Fibroblast of villous mesenchyme (primary cell): Measurements from ENCODE around the gene LHX8. TPM values are rescaled to one million over a fixed set of nuclear protein-coding genes. Genes with fewer than 3 reads are reported as not detected.

Experiments
- DNase-seq: peaks from one replicate; pipeline ENCODE4 v3.0.0-alpha.2; 2010; ENCODE audit warnings: low read depth
- H3K4me3 ChIP-seq: 2 replicates; pipeline ENCODE4 v1.5.1; 2011; ENCODE audit warnings: low read depth, mild to moderate bottlenecking, low read length
- CTCF ChIP-seq: IDR thresholded peaks from 2 replicates; pipeline ENCODE4 v1.5.1; 2012; ENCODE audit warnings: low read depth, mild to moderate bottlenecking, low read length; ENCODE audit not compliant: insufficient read depth
- total RNA-seq: library from RNA; depleted of rRNA; stranded (reverse); fragments of >200 nt; gene quantifications from 2 replicates; pipeline ENCODE4 v1.2.3, GENCODE V29; 2012

Gene LHX8
- total RNA-seq, 1 donor, result under 0.01 TPM

- no peak overlapping the region for H3K4me3 ChIP-seq
- TF ChIP-seq CTCF, result no peak
- DNase-seq, result no peak
Observed at GRCh38 chr1:75127916-75128717, 6.1 kb upstream of the LHX8 start.

- DNase-seq, result no peak
- no peak overlapping the region for H3K4me3 ChIP-seq
Observed at GRCh38 chr1:75129660-75129982, 4.6 kb upstream of the LHX8 start.

GRCh38 chr1:75129983-75130789 lies 4.0 kb upstream of the LHX8 start:
- H3K4me3 ChIP-seq, result no peak overlapping the region
- no peak for TF ChIP-seq CTCF
- DNase-seq, result no peak

More at GRCh38 chr1:75129660-75129982, 4.6 kb upstream of the LHX8 start:
- no peak for TF ChIP-seq CTCF

- no peak for DNase-seq
- TF ChIP-seq CTCF, result no peak
- H3K4me3 ChIP-seq, result no peak overlapping the region
Observed at GRCh38 chr1:75130865-75131564, 3.2 kb upstream of the LHX8 start.

GRCh38 chr1:75131565-75132241 lies 2.5 kb upstream of the LHX8 start:
- DNase-seq, result no peak
- no peak for TF ChIP-seq CTCF
- no peak overlapping the region for H3K4me3 ChIP-seq

GRCh38 chr1:75132242-75132811 lies 1.9 kb upstream of the LHX8 start:
- no peak overlapping the region for H3K4me3 ChIP-seq
- DNase-seq, result no peak
- no peak for TF ChIP-seq CTCF
